ENCODE measurements around the gene RABL2A.
A peak's percentile ranks its signal among the peaks of the same experiment; 100 is the strongest.
"Not testable (repeated sequence)": the region's sequence is repeated elsewhere in the genome, so short reads cannot be mapped to it uniquely, and the experiment has no call there.

Gene RABL2A

GRCh38 chr2:113626616-113627330 is at the start of gene RABL2A:
RABL2A (plus strand) TSS chr2:113627266; CDS start chr2:113628607, 1,341 bp downstream.
- intact Hi-C loops (cut with micrococcal nuclease); H3K9me3 Mint-ChIP-seq; H3K27me3 Mint-ChIP-seq: not testable (repeated sequence)
- Mint-ChIP-seq H3K4me3 (peak within 1 kb of the TSS; percentile 85), H3K4me1 (ENCODE audit: low read depth) (peaks cover 27% of the 10 kb centered on the region), H3K27ac (peak within 1 kb of the TSS; percentile 80), H3K36me3 (ENCODE audit: low read depth) (peaks cover 36% of the 10 kb centered on the region)

- H3K4me3 Mint-ChIP-seq; intact Hi-C loops (cut with micrococcal nuclease); H3K27me3 Mint-ChIP-seq; H3K36me3 Mint-ChIP-seq (ENCODE audit: low read depth); H3K9me3 Mint-ChIP-seq; H3K27ac Mint-ChIP-seq: not testable (repeated sequence)
- peaks cover 14% of the 10 kb centered on the region for H3K4me1 Mint-ChIP-seq (ENCODE audit: low read depth)
Measured at GRCh38 chr2:113578508-113578907, 48.6 kb upstream of the RABL2A start.

- intact Hi-C loops (cut with micrococcal nuclease); H3K9me3 Mint-ChIP-seq; H3K36me3 Mint-ChIP-seq (ENCODE audit: low read depth); H3K27ac Mint-ChIP-seq; H3K27me3 Mint-ChIP-seq; H3K4me3 Mint-ChIP-seq: not testable (repeated sequence)
- H3K4me1 Mint-ChIP-seq (ENCODE audit: low read depth) = peaks cover 29% of the 10 kb centered on the region
Measured at GRCh38 chr2:113582473-113582872, 44.6 kb upstream of the RABL2A start.

GRCh38 chr2:113583521-113584225 is 43.4 kb upstream of the RABL2A start:
- H3K9me3 Mint-ChIP-seq = not testable (repeated sequence)

GRCh38 chr2:113584311-113585092 is 42.6 kb upstream of the RABL2A start:
- H3K9me3 Mint-ChIP-seq; H3K27me3 Mint-ChIP-seq; H3K36me3 Mint-ChIP-seq (ENCODE audit: low read depth); intact Hi-C loops (cut with micrococcal nuclease): not testable (repeated sequence)
- peak overlapping the region; percentile 61 for H3K4me3 Mint-ChIP-seq
- peaks cover 30% of the 10 kb centered on the region for H3K4me1 Mint-ChIP-seq (ENCODE audit: low read depth)
- peak overlapping the region; percentile 89 for H3K27ac Mint-ChIP-seq

More at GRCh38 chr2:113583521-113584225, 43.4 kb upstream of the RABL2A start:
- Mint-ChIP-seq H3K4me1 (ENCODE audit: low read depth) (peaks cover 30% of the 10 kb centered on the region), H3K4me3 (peak overlapping the region; percentile 94), H3K27ac (peak overlapping the region; percentile 89)
- H3K36me3 Mint-ChIP-seq (ENCODE audit: low read depth); intact Hi-C loops (cut with micrococcal nuclease); H3K27me3 Mint-ChIP-seq: not testable (repeated sequence)

GRCh38 chr2:113587201-113587600 is 39.9 kb upstream of the RABL2A start:
- H3K4me3 Mint-ChIP-seq; H3K36me3 Mint-ChIP-seq (ENCODE audit: low read depth); H3K27me3 Mint-ChIP-seq; H3K9me3 Mint-ChIP-seq; H3K27ac Mint-ChIP-seq; intact Hi-C loops (cut with micrococcal nuclease): not testable (repeated sequence)
- H3K4me1 Mint-ChIP-seq (ENCODE audit: low read depth) = peaks cover 41% of the 10 kb centered on the region

GRCh38 chr2:113589591-113589990 is 37.5 kb upstream of the RABL2A start:
- H3K27ac Mint-ChIP-seq; H3K9me3 Mint-ChIP-seq; H3K4me3 Mint-ChIP-seq; H3K36me3 Mint-ChIP-seq (ENCODE audit: low read depth); intact Hi-C loops (cut with micrococcal nuclease); H3K27me3 Mint-ChIP-seq: not testable (repeated sequence)
- peaks cover 27% of the 10 kb centered on the region for H3K4me1 Mint-ChIP-seq (ENCODE audit: low read depth)

- Mint-ChIP-seq H3K36me3 (ENCODE audit: low read depth) (peaks cover 22% of the 10 kb centered on the region), H3K4me1 (ENCODE audit: low read depth) (peaks cover 21% of the 10 kb centered on the region)
- H3K4me3 Mint-ChIP-seq; H3K27me3 Mint-ChIP-seq; H3K9me3 Mint-ChIP-seq; H3K27ac Mint-ChIP-seq; intact Hi-C loops (cut with micrococcal nuclease): not testable (repeated sequence)
Measured at GRCh38 chr2:113591926-113592325, 35.1 kb upstream of the RABL2A start.

GRCh38 chr2:113593280-113593679 is 33.8 kb upstream of the RABL2A start:
- Mint-ChIP-seq H3K36me3 (ENCODE audit: low read depth) (peaks cover 26% of the 10 kb centered on the region), H3K4me1 (ENCODE audit: low read depth) (peaks cover 15% of the 10 kb centered on the region)
- intact Hi-C loops (cut with micrococcal nuclease); H3K27me3 Mint-ChIP-seq; H3K4me3 Mint-ChIP-seq; H3K9me3 Mint-ChIP-seq; H3K27ac Mint-ChIP-seq: not testable (repeated sequence)

GRCh38 chr2:113595725-113596124 is 31.3 kb upstream of the RABL2A start:
- intact Hi-C loops (cut with micrococcal nuclease); H3K27ac Mint-ChIP-seq; H3K4me3 Mint-ChIP-seq; H3K9me3 Mint-ChIP-seq; H3K27me3 Mint-ChIP-seq: not testable (repeated sequence)
- H3K4me1 Mint-ChIP-seq (ENCODE audit: low read depth) = peaks cover 15% of the 10 kb centered on the region
- peaks cover 27% of the 10 kb centered on the region for H3K36me3 Mint-ChIP-seq (ENCODE audit: low read depth)

- H3K4me3 Mint-ChIP-seq; H3K27ac Mint-ChIP-seq; intact Hi-C loops (cut with micrococcal nuclease); H3K9me3 Mint-ChIP-seq; H3K27me3 Mint-ChIP-seq; H3K4me1 Mint-ChIP-seq (ENCODE audit: low read depth): not testable (repeated sequence)
- H3K36me3 Mint-ChIP-seq (ENCODE audit: low read depth) = peaks cover 27% of the 10 kb centered on the region
Measured at GRCh38 chr2:113597164-113597563, 29.9 kb upstream of the RABL2A start.

GRCh38 chr2:113597572-113597971 is 29.5 kb upstream of the RABL2A start:
- H3K4me3 Mint-ChIP-seq; H3K9me3 Mint-ChIP-seq; H3K27ac Mint-ChIP-seq; intact Hi-C loops (cut with micrococcal nuclease); H3K27me3 Mint-ChIP-seq; H3K4me1 Mint-ChIP-seq (ENCODE audit: low read depth): not testable (repeated sequence)
- peaks cover 23% of the 10 kb centered on the region for H3K36me3 Mint-ChIP-seq (ENCODE audit: low read depth)

GRCh38 chr2:113598180-113598579 is 28.9 kb upstream of the RABL2A start:
- H3K36me3 Mint-ChIP-seq (ENCODE audit: low read depth) = peaks cover 23% of the 10 kb centered on the region
- H3K27ac Mint-ChIP-seq; intact Hi-C loops (cut with micrococcal nuclease); H3K27me3 Mint-ChIP-seq; H3K4me3 Mint-ChIP-seq; H3K9me3 Mint-ChIP-seq; H3K4me1 Mint-ChIP-seq (ENCODE audit: low read depth): not testable (repeated sequence)

- H3K9me3 Mint-ChIP-seq; intact Hi-C loops (cut with micrococcal nuclease); H3K27ac Mint-ChIP-seq; H3K4me3 Mint-ChIP-seq; H3K27me3 Mint-ChIP-seq; H3K4me1 Mint-ChIP-seq (ENCODE audit: low read depth): not testable (repeated sequence)
- H3K36me3 Mint-ChIP-seq (ENCODE audit: low read depth) = peaks cover 23% of the 10 kb centered on the region
Measured at GRCh38 chr2:113598738-113599137, 28.3 kb upstream of the RABL2A start.
